Glutamatergic neuron (in vitro differentiated cells): ENCODE results near the gene VPS13A. TPM values are rescaled to one million over a fixed set of nuclear protein-coding genes. Genes with fewer than 3 reads are reported as not detected.

Experiments
- DNase-seq: peaks from one replicate; pipeline ENCODE4 v3.0.0; 2022
- H3K27ac Mint-ChIP-seq: one replicate; pipeline ENCODE4 v1.8.0; 2020; ENCODE audit warnings: mild to moderate bottlenecking, mixed read lengths, inconsistent platforms; ENCODE audit not compliant: unreplicated experiment
- H3K27me3 Mint-ChIP-seq: one replicate; pipeline ENCODE4 v1.8.0; 2020; ENCODE audit warnings: mild to moderate bottlenecking, moderate library complexity, mixed read lengths, inconsistent platforms; ENCODE audit not compliant: unreplicated experiment
- H3K36me3 Mint-ChIP-seq: one replicate; pipeline ENCODE4 v1.8.0; 2020; ENCODE audit warnings: mild to moderate bottlenecking, mixed read lengths, inconsistent platforms; ENCODE audit not compliant: unreplicated experiment
- H3K4me1 Mint-ChIP-seq: one replicate; pipeline ENCODE4 v1.8.0; 2020; ENCODE audit warnings: mild to moderate bottlenecking, low read depth, mixed read lengths, inconsistent platforms; ENCODE audit not compliant: unreplicated experiment
- H3K4me3 Mint-ChIP-seq: one replicate; pipeline ENCODE4 v1.8.0; 2020; ENCODE audit warnings: mild to moderate bottlenecking, mixed read lengths, inconsistent platforms; ENCODE audit not compliant: unreplicated experiment
- H3K9me3 Mint-ChIP-seq: one replicate; pipeline ENCODE4 v1.8.0; 2020; ENCODE audit warnings: mild to moderate bottlenecking, moderate library complexity, mixed read lengths, inconsistent platforms; ENCODE audit not compliant: unreplicated experiment
- CTCF ChIP-seq: fragments of 200-600 bp; sonication (generic); IDR thresholded peaks from one replicate; pipeline ENCODE4 v1.5.0; 2021; ENCODE audit not compliant: partially characterized antibody, unreplicated experiment
- total RNA-seq: library from RNA; stranded (reverse); fragmentation: NEBNext Ultra II Directional; extraction: Animal tissue kit (Norgen Biotek cat#: 25700); gene quantifications from one replicate; pipeline ENCODE4 v1.2.1, GENCODE V29; 2021; ENCODE audit not compliant: unreplicated experiment

VPS13A gene
- total RNA-seq, 1 donor from 2014 or later: 43.2 TPM

GRCh38 chr9:77175151-77175550, 2.2 kb upstream of the VPS13A start:
- H3K4me1 Mint-ChIP-seq: peaks cover 9% of the 10 kb centered on the region
- no peak overlapping the region for H3K27ac Mint-ChIP-seq
- peaks cover 7% of the 10 kb centered on the region for H3K9me3 Mint-ChIP-seq
- H3K4me3 Mint-ChIP-seq: no peak overlapping the region
- no peak for DNase-seq
- H3K36me3 Mint-ChIP-seq: no peaks in the 10 kb centered on the region
- H3K27me3 Mint-ChIP-seq: peaks cover 5% of the 10 kb centered on the region
- no peak for TF ChIP-seq CTCF

- Mint-ChIP-seq H3K36me3 (no peaks in the 10 kb centered on the region), H3K27me3 (peaks cover 4% of the 10 kb centered on the region), H3K4me1 (peaks cover 6% of the 10 kb centered on the region), H3K27ac (no peak overlapping the region), H3K4me3 (no peak overlapping the region), H3K9me3 (peaks cover 7% of the 10 kb centered on the region)
- DNase-seq: no peak
- no peak for TF ChIP-seq CTCF
Measured at GRCh38 chr9:77176106-77176505, 1.2 kb upstream of the VPS13A start.

GRCh38 chr9:77176686-77177142, 620 bp upstream of the VPS13A start:
- H3K4me1 Mint-ChIP-seq: peaks cover 5% of the 10 kb centered on the region
- H3K4me3 Mint-ChIP-seq: peak overlapping the region; percentile 92
- H3K36me3 Mint-ChIP-seq: no peaks in the 10 kb centered on the region
- no peak for TF ChIP-seq CTCF
- peaks cover 3% of the 10 kb centered on the region for H3K27me3 Mint-ChIP-seq
- peak overlapping the region; percentile 66 for H3K27ac Mint-ChIP-seq
- peaks cover 7% of the 10 kb centered on the region for H3K9me3 Mint-ChIP-seq
- no peak for DNase-seq

GRCh38 chr9:77177894-77178794, 810 bp downstream of the VPS13A start:
- Mint-ChIP-seq H3K27me3 (peaks cover 5% of the 10 kb centered on the region), H3K4me1 (peaks cover 9% of the 10 kb centered on the region), H3K27ac (peak overlapping the region; percentile 57), H3K9me3 (peaks cover 7% of the 10 kb centered on the region), H3K36me3 (no peaks in the 10 kb centered on the region), H3K4me3 (peak overlapping the region; percentile 91)
- peak; percentile 50 for DNase-seq
- TF ChIP-seq CTCF: no peak

GRCh38 chr9:77180056-77180455, 2.7 kb downstream of the VPS13A start:
- H3K27ac Mint-ChIP-seq: no peak overlapping the region
- H3K27me3 Mint-ChIP-seq: peaks cover 6% of the 10 kb centered on the region
- no peak for TF ChIP-seq CTCF
- H3K36me3 Mint-ChIP-seq: no peaks in the 10 kb centered on the region
- peaks cover 11% of the 10 kb centered on the region for H3K4me1 Mint-ChIP-seq
- H3K4me3 Mint-ChIP-seq: peak overlapping the region; percentile 91
- H3K9me3 Mint-ChIP-seq: peaks cover 7% of the 10 kb centered on the region
- DNase-seq: no peak
